Germinal center (tissue), 1 donor: ENCODE measurements around the gene MAP3K21.

ENCODE experiments used
- DNase-seq: peaks from one replicate; pipeline ENCODE4 v3.0.0; 2012; ENCODE audit warnings: mixed read lengths, low spot score

Gene MAP3K21

DNA sequence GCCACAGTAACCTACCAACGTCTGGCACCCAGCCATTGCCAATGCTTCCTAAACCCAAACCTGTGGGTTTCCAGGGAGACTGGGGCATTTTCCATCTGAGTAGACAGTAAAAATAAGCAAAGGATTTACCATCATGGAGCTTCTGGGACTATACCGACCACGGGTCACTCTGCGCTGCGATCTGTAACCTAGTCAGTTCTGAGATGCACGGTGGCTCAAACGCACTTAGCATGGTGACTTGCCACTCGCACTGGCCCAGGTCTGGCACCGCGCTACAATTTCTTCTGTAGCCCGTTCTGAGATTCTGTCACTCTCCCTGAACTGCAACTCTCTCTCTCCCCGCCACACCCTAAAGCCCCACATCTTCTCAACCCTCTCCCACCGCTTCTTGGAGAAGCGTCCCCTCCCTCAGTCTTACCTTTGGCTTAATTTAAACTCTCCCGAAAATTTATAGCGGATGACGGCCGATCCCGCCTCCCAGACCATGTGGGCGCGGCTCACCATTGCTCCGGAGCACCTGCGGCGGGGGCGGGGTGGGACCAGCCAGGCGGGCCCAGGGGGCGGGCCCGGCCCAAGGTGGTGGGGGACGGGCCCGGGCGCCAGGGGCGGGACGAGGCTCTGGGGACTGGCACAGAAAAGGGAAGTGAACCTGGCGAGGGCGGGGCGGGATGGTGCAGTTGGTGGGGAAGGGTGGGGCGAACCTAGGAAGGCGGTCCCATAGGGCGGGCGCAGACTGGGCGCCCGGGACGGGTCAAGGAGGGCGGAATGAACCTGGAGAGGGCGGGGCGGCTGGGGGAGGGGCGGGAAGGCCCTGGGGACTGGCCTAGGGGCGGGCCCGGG lies 493 bp upstream of the MAP3K21 start:
- peak; percentile 93 for DNase-seq

GRCh38 chr1:233328142-233328921 lies 808 bp downstream of the MAP3K21 start:
- DNase-seq = peak; percentile 33

- no peak for DNase-seq
These were observed 4.4 kb downstream of the MAP3K21 start for GRCh38 chr1:233331676-233332519.

- DNase-seq = no peak
These were observed 5.6 kb downstream of the MAP3K21 start for GRCh38 chr1:233333086-233333485.

GRCh38 chr1:233334092-233334491 lies 6.6 kb downstream of the MAP3K21 start:
- DNase-seq = no peak

DNA sequence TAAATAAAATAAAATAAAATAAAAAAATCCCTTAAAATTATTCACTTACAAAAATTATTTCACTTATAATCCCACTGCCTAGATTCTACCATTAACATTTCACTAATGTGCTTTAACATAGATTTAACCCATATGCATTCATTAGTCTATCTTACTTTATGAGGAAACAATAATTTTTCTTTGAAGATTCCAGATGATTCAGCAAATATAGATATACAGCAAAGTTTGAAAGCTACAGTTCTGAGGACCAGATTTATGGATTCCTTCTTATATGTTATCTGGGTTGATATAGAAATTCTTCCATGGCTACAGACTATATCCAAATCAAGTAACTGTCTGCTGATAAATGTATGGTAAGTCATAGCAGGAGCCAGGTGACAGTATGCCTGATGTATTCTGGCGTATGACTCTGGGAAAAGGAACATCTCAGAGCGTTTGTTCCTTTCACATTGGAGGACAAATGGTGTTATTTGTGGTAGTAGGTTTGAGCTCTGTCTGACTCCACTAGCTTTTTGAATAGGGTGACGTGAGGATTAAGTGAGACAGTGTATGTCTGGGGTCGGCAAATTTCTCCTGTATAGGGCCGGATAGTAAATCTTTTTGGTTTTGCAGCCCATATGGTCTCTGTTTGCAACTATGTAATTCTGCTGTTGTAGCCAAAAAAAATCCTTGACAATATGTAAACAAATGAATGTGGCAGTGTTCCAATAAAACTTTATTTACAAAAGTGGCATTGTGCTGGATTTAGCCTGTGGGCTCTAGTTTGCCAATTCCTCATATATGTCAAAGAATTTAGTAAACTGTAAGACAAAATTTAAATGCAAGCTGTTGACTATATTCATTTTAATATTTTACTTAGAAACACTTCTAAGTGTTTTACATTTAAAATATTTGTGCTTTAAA lies 9.3 kb downstream of the MAP3K21 start:
- DNase-seq = no peak

GRCh38 chr1:233337505-233337904 lies 10.0 kb downstream of the MAP3K21 start:
- no peak for DNase-seq

- no peak for DNase-seq
These were observed 10.6 kb downstream of the MAP3K21 start for GRCh38 chr1:233338102-233338501.

- DNase-seq = no peak
These were observed 12.6 kb downstream of the MAP3K21 start for GRCh38 chr1:233340031-233340555.

GRCh38 chr1:233340966-233341516 lies 13.5 kb downstream of the MAP3K21 start:
- no peak for DNase-seq

DNA sequence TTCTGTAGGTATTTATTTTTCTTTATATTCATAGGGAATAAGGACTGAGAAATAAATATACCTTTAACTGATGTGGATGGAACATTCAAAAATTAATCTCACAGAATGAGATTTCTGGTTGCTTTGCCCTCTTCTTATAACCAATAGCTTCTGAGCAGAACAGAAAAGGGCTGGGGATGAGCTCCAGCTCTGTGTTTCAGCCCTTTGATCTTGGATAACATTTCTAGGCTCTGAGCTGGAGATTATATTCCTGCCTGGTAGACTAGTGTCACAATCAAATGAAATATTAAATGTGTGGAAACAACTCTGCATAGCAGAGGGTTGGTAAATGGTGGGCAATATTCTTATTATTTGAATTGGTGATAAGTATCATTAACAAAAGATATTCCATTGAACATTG lies 14.6 kb downstream of the MAP3K21 start:
- no peak for DNase-seq

DNA sequence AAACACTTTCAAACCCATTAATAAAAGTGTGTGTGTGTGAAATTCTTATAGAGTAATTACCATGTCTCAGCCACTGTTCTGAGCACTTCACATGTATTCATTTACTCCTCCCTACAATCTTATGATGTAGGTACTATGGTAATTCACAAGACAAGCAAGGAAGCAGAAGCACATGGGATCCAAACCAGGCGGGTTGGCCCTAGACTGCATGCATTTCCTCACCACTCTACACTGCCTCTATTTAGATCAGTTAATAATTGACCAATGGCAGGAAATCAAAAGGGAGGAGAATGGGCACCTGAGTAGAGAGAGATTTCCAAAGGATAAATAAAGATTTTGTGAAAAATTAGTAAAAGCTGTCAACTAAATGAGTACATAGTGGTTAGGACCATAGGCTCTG lies 15.7 kb downstream of the MAP3K21 start:
- DNase-seq = no peak

- no peak for DNase-seq
These were observed 19.8 kb downstream of the MAP3K21 start for GRCh38 chr1:233347338-233347737.

- no peak for DNase-seq
These were observed 21.6 kb downstream of the MAP3K21 start for GRCh38 chr1:233349137-233349536.

- no peak for DNase-seq
These were observed 27.5 kb downstream of the MAP3K21 start for GRCh38 chr1:233354983-233355382.

GRCh38 chr1:233355841-233356704 lies 28.5 kb downstream of the MAP3K21 start:
- no peak for DNase-seq

- DNase-seq = no peak
These were observed 29.1 kb downstream of the MAP3K21 start for GRCh38 chr1:233356705-233356987.

DNA sequence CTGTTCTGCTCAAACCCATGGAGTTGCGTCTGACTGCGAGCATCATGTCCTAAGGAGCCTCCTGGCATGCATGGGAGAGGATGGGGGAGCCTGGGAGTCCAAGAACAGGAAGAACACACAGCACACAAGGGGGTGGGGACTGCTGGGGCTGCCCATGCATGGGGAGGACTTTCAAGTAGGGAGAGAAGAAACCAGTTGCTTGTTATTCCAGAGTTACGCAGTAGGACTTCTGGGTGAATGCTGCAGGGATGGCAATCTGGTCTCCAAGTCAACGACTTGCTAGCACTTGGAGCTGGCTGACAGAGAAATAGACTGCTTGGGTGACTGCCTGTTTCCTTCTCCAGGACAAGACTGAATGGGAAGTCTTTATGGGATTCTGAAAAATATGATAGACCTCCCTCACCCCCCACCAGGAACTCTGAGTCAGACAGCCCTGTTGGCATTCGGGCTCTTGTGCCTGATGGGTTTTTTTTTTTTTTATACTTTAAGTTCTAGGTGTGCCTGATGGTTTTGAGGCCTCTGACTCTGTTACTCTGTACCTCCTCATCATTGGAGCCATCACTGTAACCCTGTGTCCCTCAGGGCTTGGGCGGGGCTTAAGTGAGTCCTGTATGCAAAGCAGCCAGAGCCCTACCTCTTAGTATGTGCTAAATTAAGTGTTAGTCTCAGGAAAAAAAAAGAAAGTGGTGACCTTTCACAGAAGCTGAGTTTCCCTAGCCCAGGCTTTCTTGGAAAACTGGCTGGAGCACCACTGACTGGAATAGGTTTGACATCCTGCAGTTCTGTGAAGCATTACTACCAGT lies 30.3 kb downstream of the MAP3K21 start:
- no peak for DNase-seq

DNA sequence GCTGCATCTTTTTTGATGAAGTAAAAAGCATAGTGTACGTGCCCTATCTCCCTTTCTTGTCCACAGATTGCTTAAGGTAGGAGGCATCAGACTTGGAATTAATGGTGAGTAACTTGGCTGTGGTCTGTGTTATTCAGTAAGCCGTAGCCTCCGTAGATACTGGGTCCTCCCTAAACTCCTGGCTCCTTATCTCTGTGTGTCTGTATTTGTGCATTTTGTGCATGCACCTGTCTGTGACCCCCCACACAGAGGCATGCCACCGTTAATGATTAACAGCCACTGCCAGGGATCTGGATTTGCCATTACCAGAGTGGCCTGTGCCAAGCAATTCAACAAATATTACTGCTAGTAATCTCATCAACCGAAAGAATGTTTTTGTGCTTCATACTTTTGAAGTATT lies 31.9 kb downstream of the MAP3K21 start:
- DNase-seq = no peak
